ENCODE measurements around the gene FBXO31. TPM values are rescaled to one million over a fixed set of nuclear protein-coding genes. Genes with fewer than 3 reads are reported as not detected.
"Not testable (repeated sequence)": the region's sequence is repeated elsewhere in the genome, so short reads cannot be mapped to it uniquely, and the experiment has no call there.

FBXO31 gene
- total and polyA plus RNA-seq, 2 experiments from 2014 or later: 19.3 to 31.0 TPM

DNA sequence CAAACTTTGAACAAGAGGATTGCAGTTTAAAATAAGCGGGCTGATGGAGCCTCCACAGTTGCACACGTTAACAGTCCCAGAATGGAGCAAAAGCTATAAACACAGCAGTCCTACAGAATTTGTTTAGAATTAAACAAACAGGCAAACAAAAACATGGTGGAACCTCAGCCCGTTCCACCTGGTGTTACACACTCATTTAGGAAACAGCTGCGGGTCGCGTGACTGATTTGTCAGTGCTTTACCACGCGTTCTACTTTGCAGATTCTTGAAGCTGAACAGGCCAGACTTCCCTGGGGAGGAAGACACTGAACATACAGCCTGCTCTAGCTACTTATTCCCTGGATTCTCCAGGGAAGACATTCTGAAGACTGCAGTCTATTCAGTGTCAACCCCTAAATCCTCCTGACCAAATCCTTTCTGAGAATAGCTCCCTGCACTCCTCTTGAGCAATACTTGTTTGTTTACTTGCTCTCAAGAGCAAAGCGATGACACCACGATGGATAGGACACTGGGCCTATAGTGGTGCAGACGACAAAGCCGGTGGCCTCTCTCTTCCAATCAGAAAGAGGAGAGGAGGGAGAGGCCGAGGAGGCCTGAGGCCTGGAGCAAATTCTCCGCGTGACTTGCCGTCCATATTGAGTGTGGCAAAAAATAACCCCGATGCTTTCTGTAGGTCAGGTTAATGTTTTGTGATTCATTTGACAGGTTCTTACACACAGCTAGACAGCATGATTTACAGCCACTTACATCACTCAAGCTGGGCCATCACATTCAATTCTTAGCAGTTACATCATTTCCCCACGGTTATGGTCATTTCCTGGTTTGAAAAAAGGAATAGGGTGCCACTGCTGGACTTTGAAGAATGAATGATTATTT lies 4.6 kb upstream of the FBXO31 start:
- H3K4me1 ChIP-seq (ENCODE audit: insufficient read depth): peaks cover 20% of the 10 kb centered on the region
- peak overlapping the region; percentile 51 for H3K4me2 ChIP-seq (ENCODE audit: unreplicated experiment)
- no peaks in the 10 kb centered on the region for H3K9me2 ChIP-seq (ENCODE audit: insufficient read depth)
- H3F3A ChIP-seq (ENCODE audit: insufficient read depth): peaks cover 27% of the 10 kb centered on the region
- H3K27ac ChIP-seq: peak overlapping the region; percentile 93
- no peaks in the 10 kb centered on the region for H3K27me3 ChIP-seq (replicated peaks; ENCODE audit: insufficient read depth)
- H4K20me1 ChIP-seq (ENCODE audit: insufficient read depth): no peaks in the 10 kb centered on the region
- in situ Hi-C loops (cut with MboI): no loop called here
- H3K9ac ChIP-seq: peak overlapping the region; percentile 77
- H3K79me2 ChIP-seq (ENCODE audit: insufficient read depth): peaks cover 6% of the 10 kb centered on the region
- peak overlapping the region; percentile 75 for H2AFZ ChIP-seq
- no peaks in the 10 kb centered on the region for H3K9me3 ChIP-seq (ENCODE audit: low read depth)
- H3K4me3 ChIP-seq: peak overlapping the region; percentile 52
- DNase-seq: peak; percentile 97
- no peak for TF ChIP-seq EZH2 (IDR thresholded peaks at IDR 0.05; ENCODE audit: insufficient read depth, poor library complexity, severe bottlenecking)
- H3K36me3 ChIP-seq (ENCODE audit: low read depth): no peaks in the 10 kb centered on the region
- 5 to 7% methylated on average over 18 of the region's 18 CpGs for WGBS, 2 experiments (ENCODE audit: low coverage in 1 of 2, low lambda C conversion rate in 2 of 2, missing lambda C conversion rate in 2 of 2)

DNA sequence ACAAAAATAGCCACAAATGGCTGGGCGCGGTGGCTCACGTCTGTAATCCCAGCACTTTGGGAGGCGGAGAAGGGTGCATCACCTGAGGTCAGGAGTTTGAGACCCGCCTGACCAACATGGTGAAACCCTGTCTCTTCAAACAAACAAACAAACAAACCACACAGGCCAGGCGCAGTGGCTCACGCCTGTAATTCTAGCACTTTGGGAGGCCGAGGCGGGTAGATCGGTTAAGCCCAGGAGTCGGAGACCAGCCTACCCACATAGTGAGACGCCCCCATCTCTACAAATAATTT lies 1.2 kb upstream of the FBXO31 start:
- H3F3A ChIP-seq (ENCODE audit: insufficient read depth): peaks cover 48% of the 10 kb centered on the region
- H3K36me3 ChIP-seq (ENCODE audit: low read depth); H3K9me3 ChIP-seq (ENCODE audit: low read depth); H3K27me3 ChIP-seq (replicated peaks; ENCODE audit: insufficient read depth); in situ Hi-C loops (cut with MboI); H4K20me1 ChIP-seq (ENCODE audit: insufficient read depth); H3K9me2 ChIP-seq (ENCODE audit: insufficient read depth); DNase-seq: not testable (repeated sequence)
- H3K79me2 ChIP-seq (ENCODE audit: insufficient read depth): peaks cover 32% of the 10 kb centered on the region
- H3K4me3 ChIP-seq: peak overlapping the region; percentile 81; the same call in 1 of the 2 replicates
- peak overlapping the region; percentile 90 for H3K9ac ChIP-seq
- peak overlapping the region; percentile 67 for H3K4me2 ChIP-seq (ENCODE audit: unreplicated experiment)
- WGBS, 2 experiments (ENCODE audit: low coverage in 1 of 2, low lambda C conversion rate in 2 of 2, missing lambda C conversion rate in 2 of 2): 74 to 87% methylated on average over 12 of the region's 12 CpGs
- peak overlapping the region; percentile 89 for H3K27ac ChIP-seq
- peak overlapping the region; percentile 90 for H2AFZ ChIP-seq
- peaks cover 38% of the 10 kb centered on the region for H3K4me1 ChIP-seq (ENCODE audit: insufficient read depth)

DNA sequence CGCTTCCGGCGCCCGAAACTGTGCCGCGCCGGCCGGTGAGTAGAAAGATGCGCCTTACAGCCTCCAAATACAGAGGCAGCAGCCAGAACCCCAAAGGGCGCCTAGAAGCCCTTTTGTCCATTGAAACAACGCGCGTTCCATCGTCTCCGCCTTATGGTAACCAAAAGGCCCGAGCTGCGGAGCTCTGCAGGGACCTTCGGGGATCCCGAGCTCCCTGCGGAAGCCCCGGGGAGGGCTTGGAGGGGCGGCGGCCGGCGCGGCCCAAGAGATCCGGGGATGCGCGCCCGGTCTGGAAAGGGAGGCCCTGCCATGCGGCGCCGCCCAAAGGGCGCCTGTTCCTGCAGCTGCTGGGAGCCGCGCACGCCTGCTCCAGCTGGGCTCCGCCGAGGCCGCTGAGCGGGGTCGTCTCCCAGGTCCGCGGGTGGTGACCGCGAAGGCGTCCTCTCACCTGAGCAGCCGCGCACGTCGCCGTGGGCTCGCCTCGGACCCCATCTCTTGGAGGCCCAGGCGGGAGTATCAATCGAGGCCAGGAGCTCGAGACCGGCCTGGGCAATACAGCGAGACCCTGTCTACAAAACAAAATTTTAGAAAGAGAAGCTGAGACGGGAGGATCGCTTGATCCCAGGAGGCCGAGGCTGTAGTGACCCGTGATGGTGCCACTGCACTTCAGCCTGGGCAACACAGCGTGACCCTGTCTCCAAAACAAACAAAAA lies 742 bp upstream of the FBXO31 start:
- H3K79me2 ChIP-seq (ENCODE audit: insufficient read depth): peaks cover 37% of the 10 kb centered on the region
- H3K9me2 ChIP-seq (ENCODE audit: insufficient read depth): no peaks in the 10 kb centered on the region
- H2AFZ ChIP-seq: peak overlapping the region; percentile 90
- H3K4me1 ChIP-seq (ENCODE audit: insufficient read depth): peaks cover 37% of the 10 kb centered on the region
- in situ Hi-C loops (cut with MboI): no loop called here
- TF ChIP-seq EZH2phosphoT487 (IDR thresholded peaks at IDR 0.05; ENCODE audit: insufficient read depth, low read depth) (no peak), EZH2 (IDR thresholded peaks at IDR 0.05; ENCODE audit: insufficient read depth, poor library complexity, severe bottlenecking) (no peak)
- no peaks in the 10 kb centered on the region for H3K27me3 ChIP-seq (replicated peaks; ENCODE audit: insufficient read depth)
- peaks cover 43% of the 10 kb centered on the region for H3F3A ChIP-seq (ENCODE audit: insufficient read depth)
- H4K20me1 ChIP-seq (ENCODE audit: insufficient read depth): no peaks in the 10 kb centered on the region; the same call in 1 of the 2 replicates
- DNase-seq: peak; percentile 80
- peak overlapping the region; percentile 67 for H3K4me2 ChIP-seq (ENCODE audit: unreplicated experiment)
- peak overlapping the region; percentile 89 for H3K27ac ChIP-seq
- peak overlapping the region; percentile 90 for H3K9ac ChIP-seq
- H3K36me3 ChIP-seq (ENCODE audit: low read depth): no peaks in the 10 kb centered on the region
- H3K9me3 ChIP-seq (ENCODE audit: low read depth): no peaks in the 10 kb centered on the region
- 8 to 11% methylated on average over 47 to 61 of the region's 64 CpGs for WGBS, 2 experiments (ENCODE audit: low coverage in 1 of 2, low lambda C conversion rate in 2 of 2, missing lambda C conversion rate in 2 of 2)
- H3K4me3 ChIP-seq: peak overlapping the region; percentile 81

DNA sequence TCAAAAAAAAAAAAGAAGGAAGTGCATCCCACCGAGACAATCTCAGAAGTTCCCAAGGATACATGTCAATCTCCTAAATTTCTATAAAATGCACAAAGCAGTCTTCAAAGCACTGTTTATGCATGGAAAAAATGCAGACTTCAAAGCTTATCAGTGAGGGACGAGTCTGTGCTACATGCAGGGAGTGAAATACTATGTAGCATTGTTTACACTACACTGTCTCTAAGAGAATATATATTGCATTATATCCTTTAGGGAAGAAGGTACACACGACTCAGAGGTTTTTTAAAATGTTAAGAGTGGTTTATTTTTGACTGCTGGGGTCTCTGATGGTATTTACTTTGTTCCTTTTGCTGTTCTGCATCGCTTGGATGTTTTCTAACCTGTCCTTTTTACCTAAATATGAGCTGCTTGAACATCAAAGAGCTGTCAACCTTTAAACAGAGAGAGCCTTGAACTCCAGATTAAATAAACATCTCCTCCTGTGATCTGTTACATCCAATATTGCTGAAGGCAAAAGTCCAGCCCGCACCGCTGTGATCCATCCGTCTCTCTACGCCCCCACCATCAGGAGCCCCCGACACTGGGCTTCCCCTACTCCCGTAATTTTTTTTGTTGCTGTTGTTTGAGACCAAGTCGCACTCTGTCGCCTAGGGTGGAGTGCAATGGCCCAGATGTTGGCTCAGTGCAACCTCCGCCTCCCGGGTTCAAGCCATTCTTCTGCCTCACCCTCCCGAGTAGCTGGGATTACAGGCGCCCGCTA lies 1.4 kb downstream of the FBXO31 start:
- Histone ChIP-seq H3K4me3 (peak overlapping the region; percentile 81), H2AFZ (peak overlapping the region; percentile 47), H3K4me1 (ENCODE audit: insufficient read depth) (peaks cover 19% of the 10 kb centered on the region), H3F3A (ENCODE audit: insufficient read depth) (peaks cover 30% of the 10 kb centered on the region), H3K9me3 (ENCODE audit: low read depth) (no peaks in the 10 kb centered on the region), H3K27ac (peak overlapping the region; percentile 89), H3K27me3 (replicated peaks; ENCODE audit: insufficient read depth) (no peaks in the 10 kb centered on the region), H4K20me1 (ENCODE audit: insufficient read depth) (no peaks in the 10 kb centered on the region; the same call in 1 of the 2 replicates), H3K9me2 (ENCODE audit: insufficient read depth) (no peaks in the 10 kb centered on the region), H3K79me2 (ENCODE audit: insufficient read depth) (peaks cover 59% of the 10 kb centered on the region), H3K4me2 (ENCODE audit: unreplicated experiment) (peak overlapping the region; percentile 95), H3K9ac (peak overlapping the region; percentile 90), H3K36me3 (ENCODE audit: low read depth) (no peaks in the 10 kb centered on the region)
- in situ Hi-C loops (cut with MboI): no loop called here
- 4 to 5% methylated on average over 17 of the region's 17 CpGs for WGBS, 2 experiments (ENCODE audit: low coverage in 1 of 2, low lambda C conversion rate in 2 of 2, missing lambda C conversion rate in 2 of 2)
- no peak for TF ChIP-seq EZH2 (IDR thresholded peaks at IDR 0.05; ENCODE audit: insufficient read depth, poor library complexity, severe bottlenecking)
- no peak for TF ChIP-seq EZH2phosphoT487 (IDR thresholded peaks at IDR 0.05; ENCODE audit: insufficient read depth, low read depth)
- DNase-seq: peak; percentile 40
